GM06990 (cell line): ENCODE data around the gene DNAJB8.

Source experiments
- DNase-seq: peaks from one replicate; pipeline ENCODE4 v3.0.0-alpha.2; 2011; ENCODE audit not compliant: insufficient read length; ENCODE audit errors: extremely low read depth
- H3K27me3 ChIP-seq: replicated peaks from 2 replicates; pipeline ENCODE4 v1.6.0; 2011; ENCODE audit warnings: low read length; ENCODE audit not compliant: control insufficient read depth, insufficient read depth
- H3K36me3 ChIP-seq: 2 replicates; pipeline ENCODE4 v1.5.1; 2011; ENCODE audit warnings: low read length; ENCODE audit not compliant: control insufficient read depth, insufficient read depth
- H3K4me3 ChIP-seq: replicated peaks from 2 replicates; pipeline ENCODE4 v1.5.1; 2011; ENCODE audit warnings: low read depth, mild to moderate bottlenecking, control low read depth, low read length
- CTCF ChIP-seq: IDR thresholded peaks from 2 replicates; pipeline ENCODE4 v1.5.1; 2011; ENCODE audit warnings: low read length, control low read depth, mild to moderate bottlenecking, inconsistent platforms; ENCODE audit not compliant: insufficient read depth, poor library complexity, severe bottlenecking

Gene DNAJB8

DNA sequence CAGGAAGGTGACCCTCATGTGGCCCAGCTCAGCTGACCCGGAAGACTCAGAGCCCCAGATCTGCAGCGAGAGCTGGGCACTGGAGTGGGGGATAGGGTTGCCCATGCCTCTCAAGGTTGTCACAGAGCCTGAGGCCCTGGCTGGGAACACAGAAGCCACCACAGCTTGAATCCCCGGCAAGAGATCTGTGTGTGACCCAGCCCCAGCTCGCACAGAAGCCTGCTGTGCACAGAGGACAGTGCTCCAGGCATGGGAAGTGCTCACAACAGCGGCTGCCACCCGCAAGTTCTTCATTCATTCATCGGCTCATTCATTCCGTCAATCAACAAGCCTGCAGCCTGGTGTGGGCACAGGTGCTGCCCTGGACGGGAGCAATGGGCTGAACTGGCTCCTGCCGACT lies 36.4 kb downstream of the DNAJB8 start:
- no peak for TF ChIP-seq CTCF
- H3K4me3 ChIP-seq, result no peak overlapping the region
- DNase-seq, result no peak
- H3K36me3 ChIP-seq, result no peaks in the 10 kb centered on the region
- H3K27me3 ChIP-seq, result peaks cover 2% of the 10 kb centered on the region

GRCh38 chr3:128429751-128430150 lies 36.9 kb downstream of the DNAJB8 start:
- no peak for TF ChIP-seq CTCF
- Histone ChIP-seq H3K4me3 (no peak overlapping the region), H3K36me3 (no peaks in the 10 kb centered on the region), H3K27me3 (peaks cover 2% of the 10 kb centered on the region)
- DNase-seq, result no peak

DNA sequence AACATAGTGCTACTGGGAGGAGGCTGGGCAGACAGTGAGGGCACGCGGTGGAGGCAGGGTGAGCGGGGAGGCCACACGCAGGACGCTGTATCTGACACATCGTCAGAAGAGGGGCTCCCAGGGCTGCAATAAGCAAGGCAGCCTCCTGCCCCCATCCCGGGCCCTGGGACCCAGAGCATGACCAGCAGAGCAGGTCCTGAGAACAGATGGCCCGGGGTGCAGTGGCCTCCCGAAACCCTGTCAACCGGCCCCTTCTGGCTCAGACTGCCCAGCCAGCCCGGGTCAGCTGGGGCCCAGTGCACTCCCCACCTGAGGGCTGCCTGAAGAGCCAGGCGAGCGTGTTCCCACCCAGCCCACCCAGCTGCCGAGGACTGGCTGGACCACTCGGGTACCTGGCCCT lies 37.4 kb downstream of the DNAJB8 start:
- peaks cover 2% of the 10 kb centered on the region for H3K27me3 ChIP-seq
- TF ChIP-seq CTCF, result no peak
- no peaks in the 10 kb centered on the region for H3K36me3 ChIP-seq
- DNase-seq, result no peak
- H3K4me3 ChIP-seq, result no peak overlapping the region

DNA sequence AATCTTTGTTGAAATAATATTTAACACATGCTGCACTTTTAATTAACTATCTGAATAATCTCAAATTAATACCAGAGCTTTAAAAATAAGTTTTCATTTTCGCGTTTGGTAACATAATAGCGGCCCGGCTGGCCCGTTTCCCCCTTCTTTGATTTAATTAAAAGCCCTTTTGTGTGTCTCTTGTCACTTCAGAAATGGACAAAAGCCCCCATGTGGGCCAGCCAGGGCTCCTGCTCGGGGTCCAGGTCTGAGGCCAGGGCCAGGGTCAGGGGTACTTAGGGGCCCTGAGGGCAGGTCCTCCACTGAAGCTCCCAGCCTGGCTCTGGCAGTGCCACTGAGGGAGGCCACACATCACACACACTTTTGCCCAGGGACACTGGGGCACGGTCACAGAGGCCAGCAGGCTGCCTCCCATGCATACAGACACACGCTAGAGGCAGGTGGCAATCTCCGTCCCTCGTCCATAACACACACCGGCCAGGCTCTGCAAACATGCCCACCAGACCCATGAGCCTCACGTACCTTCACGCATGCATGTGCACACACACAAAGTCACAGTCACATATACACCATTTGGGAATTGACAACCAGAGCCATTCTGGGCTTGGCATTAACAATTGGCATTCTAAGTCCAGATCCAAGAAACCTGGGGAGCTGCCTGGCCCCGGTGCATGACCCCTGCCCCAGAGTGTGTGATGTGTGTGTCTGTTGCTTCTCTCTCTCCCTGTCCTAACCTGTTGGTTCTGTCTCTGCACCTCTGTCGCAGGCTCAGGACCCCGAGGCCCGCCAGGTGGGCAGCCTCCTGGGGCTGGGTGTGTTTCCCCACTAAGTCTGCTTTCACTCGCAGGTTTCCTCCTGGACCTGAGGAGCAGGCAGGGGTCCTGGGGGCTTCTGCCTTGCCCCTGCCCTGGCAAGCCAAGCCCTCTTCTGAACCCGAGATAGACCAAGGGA lies 38.5 kb downstream of the DNAJB8 start:
- no peak overlapping the region for H3K4me3 ChIP-seq
- DNase-seq, result no peak
- H3K36me3 ChIP-seq, result no peaks in the 10 kb centered on the region
- H3K27me3 ChIP-seq, result peaks cover 2% of the 10 kb centered on the region
- TF ChIP-seq CTCF, result no peak

DNA sequence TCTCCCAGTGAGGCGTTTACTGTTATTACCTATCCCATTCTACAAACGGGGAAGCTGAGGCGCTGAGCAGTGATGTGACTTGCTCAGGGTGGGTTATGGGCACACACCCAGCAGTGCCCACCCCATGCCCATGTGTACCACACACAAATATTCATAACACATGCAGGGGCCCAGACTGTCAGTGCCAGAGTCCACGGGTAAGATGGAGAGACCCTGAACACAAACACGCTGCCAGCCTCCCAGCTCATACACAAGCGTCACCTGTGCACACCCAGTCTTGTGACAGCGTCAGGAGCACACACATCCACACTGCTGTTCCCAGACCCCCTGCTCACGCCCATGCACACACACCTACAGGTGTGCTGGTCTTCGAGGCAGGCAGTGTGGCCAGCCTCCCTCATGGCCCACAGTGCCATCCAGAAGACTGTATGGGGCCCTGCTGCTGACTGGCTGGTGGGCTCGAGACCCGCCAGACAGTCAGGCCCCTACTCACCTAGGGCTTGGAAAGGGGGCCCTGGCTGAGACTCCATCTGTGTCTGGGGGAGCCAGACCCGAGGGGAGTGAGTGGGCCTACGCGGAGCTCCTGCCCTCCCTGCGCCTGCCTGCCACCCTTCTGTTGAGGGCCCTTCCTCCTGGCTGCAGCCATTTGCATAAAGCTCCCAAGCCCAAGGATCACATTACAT lies 39.4 kb downstream of the DNAJB8 start:
- Histone ChIP-seq H3K36me3 (no peaks in the 10 kb centered on the region), H3K27me3 (peaks cover 2% of the 10 kb centered on the region), H3K4me3 (no peak overlapping the region)
- DNase-seq, result no peak
- no peak for TF ChIP-seq CTCF
